Lower leg skin (tissue), 4 donors: ENCODE data around the gene MGLL. TPM values are rescaled to one million over a fixed set of nuclear protein-coding genes. Genes with fewer than 3 reads are reported as not detected.

ENCODE experiments used
- DNase-seq, 2 donors: peaks; one replicate each; pipeline ENCODE4 v3.0.0-alpha.2; 2019; ENCODE audit warnings: low spot score in 2 of 2
- H3K4me3 ChIP-seq: fragments of 200-600 bp; sonication (generic); 2 replicates; pipeline ENCODE4 v1.5.1; 2017; ENCODE audit warnings: mild to moderate bottlenecking, low read depth; ENCODE audit not compliant: poor library complexity, severe bottlenecking
- POLR2A ChIP-seq, 2 donors: fragments of 450-650 bp; IDR thresholded peaks; one replicate each; pipeline ENCODE4 v1.6.1; 2016 to 2017; ENCODE audit warnings: antibody characterized with exemption in 2 of 2, mild to moderate bottlenecking in 1 of 2, moderate library complexity in 1 of 2
- WGBS, 2 donors: methylation state at CpG; one replicate each; pipeline ENCODE4 v1.1.5; 2018; 5-methylcytosine and 5-hydroxymethylcytosine counted together
- intact Hi-C: fragments of 100-400 bp; cut with DNase I; formaldehyde crosslinking; loops from one replicate; pipeline ENCODE4 v1.15.0; 2023; ENCODE audit warnings: low total_unique reads
- total RNA-seq, 4 donors: library from RNA; depleted of rRNA; stranded (reverse); fragments of >200 nt; gene quantifications; one replicate each; pipeline ENCODE4 v1.1.0, GENCODE V29; 2016
- TF ChIP-seq, protein P1 (sequence below), 3 donors: fragments of 450-650 bp; IDR thresholded peaks; one replicate each; pipeline ENCODE4 v1.5.1; 2016; ENCODE audit warnings: antibody characterized with exemption in 3 of 3, mild to moderate bottlenecking in 3 of 3, moderate library complexity in 2 of 3

The MGLL gene
- total RNA-seq, 4 donors from 2014 or later: 44.0 to 57.4 (median 48.0) TPM

- intact Hi-C loops: no loop called here
- TF ChIP-seq, protein P1, sequence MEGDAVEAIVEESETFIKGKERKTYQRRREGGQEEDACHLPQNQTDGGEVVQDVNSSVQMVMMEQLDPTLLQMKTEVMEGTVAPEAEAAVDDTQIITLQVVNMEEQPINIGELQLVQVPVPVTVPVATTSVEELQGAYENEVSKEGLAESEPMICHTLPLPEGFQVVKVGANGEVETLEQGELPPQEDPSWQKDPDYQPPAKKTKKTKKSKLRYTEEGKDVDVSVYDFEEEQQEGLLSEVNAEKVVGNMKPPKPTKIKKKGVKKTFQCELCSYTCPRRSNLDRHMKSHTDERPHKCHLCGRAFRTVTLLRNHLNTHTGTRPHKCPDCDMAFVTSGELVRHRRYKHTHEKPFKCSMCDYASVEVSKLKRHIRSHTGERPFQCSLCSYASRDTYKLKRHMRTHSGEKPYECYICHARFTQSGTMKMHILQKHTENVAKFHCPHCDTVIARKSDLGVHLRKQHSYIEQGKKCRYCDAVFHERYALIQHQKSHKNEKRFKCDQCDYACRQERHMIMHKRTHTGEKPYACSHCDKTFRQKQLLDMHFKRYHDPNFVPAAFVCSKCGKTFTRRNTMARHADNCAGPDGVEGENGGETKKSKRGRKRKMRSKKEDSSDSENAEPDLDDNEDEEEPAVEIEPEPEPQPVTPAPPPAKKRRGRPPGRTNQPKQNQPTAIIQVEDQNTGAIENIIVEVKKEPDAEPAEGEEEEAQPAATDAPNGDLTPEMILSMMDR (IDR thresholded peaks at IDR 0.05): no peak
- no peak for TF ChIP-seq POLR2A (IDR thresholded peaks at IDR 0.05)
- H3K4me3 ChIP-seq: no peak overlapping the region
- WGBS, 2 donors: 79 to 84% methylated on average over 5 of the region's 5 CpGs
- DNase-seq: no peak
Observed at GRCh38 chr3:127700406-127700805, 121.9 kb downstream of the MGLL start.

DNA sequence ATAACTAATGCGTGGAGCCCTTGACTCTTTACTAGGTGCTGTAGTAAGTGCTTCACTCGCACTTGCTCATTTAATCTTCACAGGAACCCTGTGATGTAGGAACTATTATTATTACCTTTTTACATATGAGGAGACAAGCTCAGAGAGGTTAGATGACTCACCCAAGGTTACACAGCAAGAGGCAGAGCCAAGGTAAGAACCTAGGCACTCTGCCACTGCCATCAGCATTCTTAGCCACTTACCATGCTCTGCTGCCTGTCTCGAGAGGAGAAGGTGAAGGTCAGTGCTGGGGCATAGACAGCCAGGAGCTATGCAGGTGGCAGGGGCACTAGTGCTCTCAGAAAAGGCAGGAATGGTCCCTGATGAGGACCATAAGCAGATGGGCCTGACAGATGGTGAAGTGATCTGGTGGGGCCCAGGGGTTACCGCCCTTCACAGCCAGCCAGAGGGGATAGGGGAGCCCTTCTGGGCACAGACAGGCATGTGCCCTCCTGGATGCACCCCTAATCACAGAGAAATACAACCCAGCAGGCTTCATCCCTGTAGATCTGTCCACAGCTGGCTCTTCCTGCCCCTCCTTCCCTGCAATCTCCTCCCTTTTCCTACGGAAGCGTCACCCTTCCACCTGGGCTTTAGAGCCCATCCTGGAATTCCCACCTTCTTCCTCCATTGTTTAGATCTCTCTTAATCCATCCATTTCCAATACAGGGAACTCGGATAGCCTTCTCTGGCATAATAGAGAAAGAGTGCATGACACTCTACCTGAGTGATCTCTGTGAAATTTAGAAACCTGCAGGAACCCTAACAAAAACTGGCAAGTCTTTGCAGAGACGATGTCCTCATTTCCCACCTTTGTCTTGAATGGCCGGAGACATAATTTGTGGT is 122.7 kb downstream of the MGLL start:
- H3K4me3 ChIP-seq: no peak overlapping the region
- no peak for TF ChIP-seq POLR2A (IDR thresholded peaks at IDR 0.05)
- TF ChIP-seq, protein P1 (IDR thresholded peaks at IDR 0.05): no peak
- intact Hi-C loops: no loop called here
- 83 to 85% methylated on average over 9 of the region's 9 CpGs for WGBS, 2 donors
- DNase-seq: no peak

- intact Hi-C loops: no loop called here
- WGBS, 2 donors: 83 to 84% methylated on average over 6 of the region's 6 CpGs
- no peak for TF ChIP-seq POLR2A (IDR thresholded peaks at IDR 0.05)
- TF ChIP-seq, protein P1 (IDR thresholded peaks at IDR 0.05): no peak
- DNase-seq: no peak
- H3K4me3 ChIP-seq: no peak overlapping the region
Observed at GRCh38 chr3:127698691-127699415, 123.5 kb downstream of the MGLL start.

- H3K4me3 ChIP-seq: no peak overlapping the region
- no peak for DNase-seq
- 68 to 74% methylated on average over 3 of the region's 3 CpGs for WGBS, 2 donors
- TF ChIP-seq, protein P1 (IDR thresholded peaks at IDR 0.05): no peak
- no peak for TF ChIP-seq POLR2A (IDR thresholded peaks at IDR 0.05)
- intact Hi-C loops: no loop called here
Observed at GRCh38 chr3:127698286-127698685, 124.0 kb downstream of the MGLL start.

DNA sequence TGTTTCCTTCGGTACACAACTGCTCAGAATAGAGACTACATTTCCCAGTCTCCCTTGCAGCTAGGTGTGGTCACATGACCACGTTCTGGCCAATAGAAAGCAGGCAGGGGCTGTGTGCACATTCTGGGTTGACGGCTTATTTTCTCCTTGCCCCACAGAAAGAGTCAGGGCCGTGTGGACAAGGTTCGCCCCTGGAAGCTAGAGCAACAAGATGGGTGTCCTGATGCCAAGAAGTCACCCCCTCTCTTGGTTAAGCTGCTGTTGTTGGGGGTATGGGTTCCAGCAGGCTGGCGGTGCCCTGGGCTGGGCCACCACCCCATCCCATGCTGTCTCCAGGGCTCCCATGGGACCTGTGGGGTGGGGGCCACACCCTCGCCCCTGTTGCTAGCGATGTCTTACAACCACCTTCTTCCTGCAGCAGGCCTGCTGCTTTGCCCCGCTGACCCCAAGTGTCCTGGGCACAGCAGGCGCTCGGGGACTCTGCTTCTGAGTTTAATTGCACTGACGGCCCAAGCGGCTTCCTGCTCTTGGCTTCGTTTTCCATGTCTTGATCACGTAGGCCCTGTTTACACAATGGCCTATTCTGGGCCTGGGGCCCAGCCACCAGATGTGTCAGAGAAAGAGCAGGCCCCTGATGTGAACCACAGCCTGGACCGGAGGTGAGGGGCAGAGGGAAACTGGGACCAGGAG is 124.6 kb downstream of the MGLL start:
- TF ChIP-seq, protein P1 (IDR thresholded peaks at IDR 0.05): no peak
- no peak for TF ChIP-seq POLR2A (IDR thresholded peaks at IDR 0.05)
- intact Hi-C loops: no loop called here
- H3K4me3 ChIP-seq: no peak overlapping the region
- 41 to 56% methylated on average over 16 of the region's 16 CpGs for WGBS, 2 donors
- peak; percentile 75 to 95 for DNase-seq
